HL-60 (cell line): Measurements from ENCODE around the gene LTBP3.

Experiments used
- DNase-seq, 2 experiments: peaks; one replicate each; pipeline ENCODE4 v3.0.0-alpha.2; 2010 to 2020; ENCODE audit warnings: low read depth in 1 of 2, low spot score in 1 of 2
- H3K27ac ChIP-seq: fragments of 250-450 bp; sonication (Bioruptor Pico); replicated peaks from 2 replicates; pipeline ENCODE4 v1.5.1; 2020; ENCODE audit warnings: mild to moderate bottlenecking, moderate library complexity
- H3K27me3 ChIP-seq: fragments of 250-450 bp; sonication (Bioruptor Pico); 2 replicates; pipeline ENCODE4 v1.5.1; 2021; ENCODE audit warnings: mild to moderate bottlenecking, moderate library complexity; ENCODE audit not compliant: insufficient read depth, poor library complexity, severe bottlenecking
- H3K4me3 ChIP-seq: replicated peaks from 2 replicates; pipeline ENCODE4 v1.5.1; 2011; ENCODE audit warnings: mild to moderate bottlenecking, control low read depth, low read length; ENCODE audit not compliant: insufficient read depth
- GABPA ChIP-seq: IDR thresholded peaks from 2 replicates; pipeline ENCODE4 v1.6.1; 2012; ENCODE audit warnings: low read depth
- POLR2AphosphoS5 ChIP-seq: IDR thresholded peaks from 2 replicates; pipeline ENCODE4 v1.6.1; 2012; ENCODE audit warnings: low read depth
- SPI1 ChIP-seq: IDR thresholded peaks from 2 replicates; pipeline ENCODE4 v1.6.1; 2012; ENCODE audit warnings: low read depth, mild to moderate bottlenecking, borderline replicate concordance
- TF ChIP-seq, protein P1 (sequence below): IDR thresholded peaks from 2 replicates; pipeline ENCODE4 v1.6.1; 2012; ENCODE audit warnings: low read depth; ENCODE audit not compliant: insufficient replicate concordance
- TF ChIP-seq, protein P2 (sequence below): IDR thresholded peaks from one replicate; pipeline ENCODE4 v1.5.1; 2011; ENCODE audit warnings: low read length, control low read depth, inconsistent platforms; ENCODE audit not compliant: insufficient read depth

The LTBP3 gene

DNA sequence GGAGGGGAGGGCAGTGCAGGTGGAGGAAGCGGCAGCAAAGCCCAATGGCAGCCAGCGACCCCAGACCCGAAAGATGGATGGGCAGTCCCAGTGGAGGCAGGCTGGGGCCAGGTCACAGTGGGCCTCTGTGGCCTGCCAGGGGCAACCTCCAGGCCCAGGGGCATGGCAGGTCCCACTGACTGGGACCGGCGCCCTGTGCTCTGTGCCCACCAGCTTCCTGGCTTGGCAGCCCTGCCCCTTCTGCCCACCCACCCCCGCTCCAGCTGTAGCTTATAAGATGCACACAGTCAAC, 41.7 kb upstream of the LTBP3 start:
- no peak overlapping the region for H3K27ac ChIP-seq
- DNase-seq: no peak
- H3K27me3 ChIP-seq: no peaks in the 10 kb centered on the region
- no peak overlapping the region for H3K4me3 ChIP-seq
- TF ChIP-seq, protein P1, sequence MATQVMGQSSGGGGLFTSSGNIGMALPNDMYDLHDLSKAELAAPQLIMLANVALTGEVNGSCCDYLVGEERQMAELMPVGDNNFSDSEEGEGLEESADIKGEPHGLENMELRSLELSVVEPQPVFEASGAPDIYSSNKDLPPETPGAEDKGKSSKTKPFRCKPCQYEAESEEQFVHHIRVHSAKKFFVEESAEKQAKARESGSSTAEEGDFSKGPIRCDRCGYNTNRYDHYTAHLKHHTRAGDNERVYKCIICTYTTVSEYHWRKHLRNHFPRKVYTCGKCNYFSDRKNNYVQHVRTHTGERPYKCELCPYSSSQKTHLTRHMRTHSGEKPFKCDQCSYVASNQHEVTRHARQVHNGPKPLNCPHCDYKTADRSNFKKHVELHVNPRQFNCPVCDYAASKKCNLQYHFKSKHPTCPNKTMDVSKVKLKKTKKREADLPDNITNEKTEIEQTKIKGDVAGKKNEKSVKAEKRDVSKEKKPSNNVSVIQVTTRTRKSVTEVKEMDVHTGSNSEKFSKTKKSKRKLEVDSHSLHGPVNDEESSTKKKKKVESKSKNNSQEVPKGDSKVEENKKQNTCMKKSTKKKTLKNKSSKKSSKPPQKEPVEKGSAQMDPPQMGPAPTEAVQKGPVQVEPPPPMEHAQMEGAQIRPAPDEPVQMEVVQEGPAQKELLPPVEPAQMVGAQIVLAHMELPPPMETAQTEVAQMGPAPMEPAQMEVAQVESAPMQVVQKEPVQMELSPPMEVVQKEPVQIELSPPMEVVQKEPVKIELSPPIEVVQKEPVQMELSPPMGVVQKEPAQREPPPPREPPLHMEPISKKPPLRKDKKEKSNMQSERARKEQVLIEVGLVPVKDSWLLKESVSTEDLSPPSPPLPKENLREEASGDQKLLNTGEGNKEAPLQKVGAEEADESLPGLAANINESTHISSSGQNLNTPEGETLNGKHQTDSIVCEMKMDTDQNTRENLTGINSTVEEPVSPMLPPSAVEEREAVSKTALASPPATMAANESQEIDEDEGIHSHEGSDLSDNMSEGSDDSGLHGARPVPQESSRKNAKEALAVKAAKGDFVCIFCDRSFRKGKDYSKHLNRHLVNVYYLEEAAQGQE: no peak
- TF ChIP-seq POLR2AphosphoS5 (no peak; the same call in 1 of the 2 replicates), GABPA (no peak), SPI1 (no peak)
- TF ChIP-seq, protein P2, sequence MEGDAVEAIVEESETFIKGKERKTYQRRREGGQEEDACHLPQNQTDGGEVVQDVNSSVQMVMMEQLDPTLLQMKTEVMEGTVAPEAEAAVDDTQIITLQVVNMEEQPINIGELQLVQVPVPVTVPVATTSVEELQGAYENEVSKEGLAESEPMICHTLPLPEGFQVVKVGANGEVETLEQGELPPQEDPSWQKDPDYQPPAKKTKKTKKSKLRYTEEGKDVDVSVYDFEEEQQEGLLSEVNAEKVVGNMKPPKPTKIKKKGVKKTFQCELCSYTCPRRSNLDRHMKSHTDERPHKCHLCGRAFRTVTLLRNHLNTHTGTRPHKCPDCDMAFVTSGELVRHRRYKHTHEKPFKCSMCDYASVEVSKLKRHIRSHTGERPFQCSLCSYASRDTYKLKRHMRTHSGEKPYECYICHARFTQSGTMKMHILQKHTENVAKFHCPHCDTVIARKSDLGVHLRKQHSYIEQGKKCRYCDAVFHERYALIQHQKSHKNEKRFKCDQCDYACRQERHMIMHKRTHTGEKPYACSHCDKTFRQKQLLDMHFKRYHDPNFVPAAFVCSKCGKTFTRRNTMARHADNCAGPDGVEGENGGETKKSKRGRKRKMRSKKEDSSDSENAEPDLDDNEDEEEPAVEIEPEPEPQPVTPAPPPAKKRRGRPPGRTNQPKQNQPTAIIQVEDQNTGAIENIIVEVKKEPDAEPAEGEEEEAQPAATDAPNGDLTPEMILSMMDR: no peak

GRCh38 chr11:65599216-65599954, 41.2 kb upstream of the LTBP3 start:
- Histone ChIP-seq H3K27me3 (no peaks in the 10 kb centered on the region), H3K4me3 (no peak overlapping the region), H3K27ac (no peak overlapping the region)
- TF ChIP-seq, protein P1: no peak
- TF ChIP-seq POLR2AphosphoS5: no peak
- no peak for DNase-seq

DNA sequence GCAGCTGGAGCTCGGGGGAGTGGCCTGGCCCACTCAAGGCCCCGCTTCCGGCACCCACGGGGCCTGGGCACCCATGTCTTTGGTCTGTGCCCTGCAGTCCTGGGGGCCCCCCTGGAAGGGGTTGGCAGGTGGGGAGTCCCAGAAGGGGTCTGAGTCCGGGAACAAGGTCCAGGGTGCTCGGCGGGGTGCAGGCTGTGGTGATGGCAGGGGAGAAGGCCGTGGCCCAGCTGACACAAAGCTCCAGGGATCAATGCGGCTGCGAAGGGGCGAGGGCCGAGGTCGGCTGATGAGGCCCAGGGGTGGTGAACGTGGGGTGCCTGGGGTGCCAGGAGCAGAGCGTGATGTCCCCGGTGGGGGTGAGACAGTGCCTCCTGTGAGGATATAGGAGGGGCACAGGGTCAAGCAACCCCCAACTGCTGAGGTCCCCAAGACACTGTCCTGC, 40.1 kb upstream of the LTBP3 start:
- TF ChIP-seq, protein P1: no peak
- TF ChIP-seq SPI1 (no peak), GABPA (no peak), POLR2AphosphoS5 (no peak)
- TF ChIP-seq, protein P2: no peak
- H3K27ac ChIP-seq: no peak overlapping the region
- DNase-seq: no peak
- H3K4me3 ChIP-seq: no peak overlapping the region
- no peaks in the 10 kb centered on the region for H3K27me3 ChIP-seq
